ENCODE results near the gene CHGA.

The CHGA gene

DNA sequence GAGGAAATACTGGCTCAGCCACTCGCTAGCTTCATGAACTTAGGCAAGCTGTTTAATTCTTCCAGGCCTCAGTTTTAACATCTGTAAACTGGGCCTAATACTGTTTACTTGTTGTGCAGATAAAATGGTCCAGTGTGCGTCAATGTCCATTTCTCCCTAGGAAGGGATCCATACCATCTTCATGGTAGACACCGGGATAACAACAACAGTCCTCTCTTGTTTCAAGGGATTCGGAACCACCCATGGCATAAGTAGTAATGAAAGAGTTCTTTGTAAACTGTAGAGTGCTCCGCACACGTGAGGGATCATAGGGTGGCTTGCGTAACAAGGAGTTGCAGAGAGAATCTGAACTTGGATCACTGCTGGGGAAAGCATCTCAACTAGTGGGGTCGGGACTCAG lies 17.3 kb upstream of the CHGA start:
- DNase-seq = no peak

GRCh38 chr14:92906420-92906819 lies 16.5 kb upstream of the CHGA start:
- no peak for DNase-seq

DNA sequence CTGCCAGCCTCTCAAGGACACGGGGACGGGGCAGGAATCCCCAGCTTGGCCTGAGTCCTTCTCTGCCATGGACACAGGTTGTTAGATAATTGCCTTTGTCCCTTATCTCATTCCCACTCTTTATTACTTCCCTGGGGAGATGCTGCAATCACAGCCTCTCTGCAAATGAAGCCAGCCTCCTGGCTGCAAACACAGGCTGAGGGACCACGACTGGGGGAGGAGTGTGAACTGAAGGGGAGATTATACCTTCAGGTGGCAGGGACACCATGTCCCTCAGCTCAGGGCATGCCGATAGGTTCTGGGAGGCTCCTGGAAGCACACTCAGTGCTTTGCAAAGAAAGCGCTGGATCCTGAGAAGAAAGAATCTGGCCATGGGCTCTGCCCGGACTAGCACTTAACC lies 16.1 kb upstream of the CHGA start:
- no peak for DNase-seq

DNA sequence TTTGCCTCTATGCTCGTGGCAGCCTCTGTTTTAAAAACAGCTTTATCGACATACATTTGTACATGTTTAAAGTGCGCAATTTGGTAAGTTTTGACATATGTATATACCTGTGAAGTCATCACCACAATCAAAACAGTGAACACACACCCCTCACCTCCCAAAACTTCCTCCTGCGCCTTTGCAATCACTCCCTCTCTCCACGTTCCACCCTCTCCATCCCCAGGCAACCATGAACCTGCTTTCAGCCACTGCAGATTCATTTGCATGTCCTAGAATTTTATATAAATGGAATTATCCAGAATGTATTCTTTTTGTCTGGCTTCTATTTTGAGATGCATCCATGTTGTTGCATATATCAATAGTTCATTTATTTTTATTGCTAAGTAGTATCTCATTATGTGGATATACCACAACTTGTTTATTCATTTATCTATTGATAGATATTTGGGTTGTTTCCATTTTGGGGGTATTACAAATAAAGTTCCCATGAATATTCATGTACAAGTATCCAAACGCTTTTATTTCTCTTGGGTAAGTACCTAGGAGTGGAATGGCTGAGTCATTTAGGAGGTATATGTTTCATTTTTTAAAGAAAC lies 15.5 kb upstream of the CHGA start:
- DNase-seq = no peak

GRCh38 chr14:92914087-92914656 lies 8.8 kb upstream of the CHGA start:
- DNase-seq = no peak

GRCh38 chr14:92916201-92916600 lies 6.7 kb upstream of the CHGA start:
- no peak for DNase-seq

GRCh38 chr14:92917041-92917940 lies 5.7 kb upstream of the CHGA start:
- no peak for DNase-seq

- no peak for DNase-seq
Observed at GRCh38 chr14:92917956-92918355, 5.0 kb upstream of the CHGA start.

DNA sequence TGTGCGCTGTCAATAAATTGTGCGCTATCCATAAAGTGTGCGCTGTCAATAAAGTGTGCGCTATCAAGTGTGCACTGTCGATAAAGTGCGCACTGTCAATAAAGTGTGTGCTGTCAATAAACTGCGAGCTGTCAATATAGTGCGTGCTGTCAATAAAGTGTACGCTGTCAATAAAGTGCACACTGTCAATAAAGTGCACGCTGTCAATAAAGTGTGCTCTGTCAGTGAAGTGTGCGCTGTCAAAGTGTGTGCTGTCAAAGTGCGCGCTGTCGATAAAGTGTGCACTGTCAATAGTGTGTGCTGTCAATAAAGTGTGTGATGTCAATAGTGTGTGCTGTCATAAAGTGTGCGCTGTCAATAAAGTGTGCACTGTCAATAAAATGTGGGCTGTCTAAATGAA lies 2.9 kb upstream of the CHGA start:
- no peak for DNase-seq

DNA sequence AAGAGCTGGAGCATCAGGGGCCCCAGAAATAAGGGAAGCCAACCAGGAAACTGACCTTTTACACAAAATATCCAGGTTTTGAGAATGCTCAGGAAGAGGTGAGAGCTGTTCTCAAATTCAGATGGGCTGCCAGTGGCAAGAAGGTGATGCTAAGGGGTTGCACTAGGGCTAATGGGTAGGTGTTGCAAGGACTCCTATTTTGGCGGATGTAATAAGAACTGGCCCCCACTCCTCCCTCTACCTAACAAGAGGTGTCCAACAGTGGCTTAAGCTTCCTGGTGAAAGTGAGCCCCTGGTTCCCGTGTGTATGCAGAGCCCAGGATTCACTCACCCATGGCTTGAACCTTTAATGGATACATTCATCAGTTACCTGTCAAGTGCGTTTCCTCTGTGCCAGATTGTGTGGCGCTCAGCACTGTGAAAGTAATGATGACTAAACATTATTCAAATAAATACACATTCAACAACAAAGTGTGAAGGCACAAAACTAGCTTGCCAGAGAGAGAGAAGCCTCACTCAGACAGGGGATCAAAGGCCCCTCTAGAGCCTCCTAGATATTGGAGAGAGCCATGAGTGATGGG lies 705 bp upstream of the CHGA start:
- no peak for DNase-seq

GRCh38 chr14:92923744-92924103 lies 774 bp downstream of the CHGA start:
- no peak for DNase-seq

GRCh38 chr14:92924247-92924646 lies 1.3 kb downstream of the CHGA start:
- DNase-seq = no peak

DNA sequence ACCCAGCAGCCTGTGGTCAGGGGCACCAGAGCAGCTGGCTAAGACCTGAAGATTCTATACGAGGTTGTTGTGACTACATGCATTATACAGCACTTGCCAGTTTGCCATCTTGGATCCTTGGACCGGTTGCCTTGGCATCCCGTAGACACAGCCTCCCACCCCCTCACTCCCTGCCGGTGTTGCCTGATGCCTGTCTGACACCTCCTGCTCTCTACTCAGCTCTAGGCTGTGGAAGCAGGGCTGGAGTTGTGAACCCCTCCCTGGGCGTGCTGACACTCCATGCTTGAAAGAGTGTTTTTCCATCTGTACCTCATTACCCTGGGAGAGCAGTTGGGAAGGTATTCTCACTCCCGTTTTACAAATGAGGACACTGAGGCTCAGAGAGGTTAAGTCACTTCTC lies 2.5 kb downstream of the CHGA start:
- no peak for DNase-seq

- no peak for DNase-seq
Observed at GRCh38 chr14:92926180-92926845, 3.4 kb downstream of the CHGA start.

DNA sequence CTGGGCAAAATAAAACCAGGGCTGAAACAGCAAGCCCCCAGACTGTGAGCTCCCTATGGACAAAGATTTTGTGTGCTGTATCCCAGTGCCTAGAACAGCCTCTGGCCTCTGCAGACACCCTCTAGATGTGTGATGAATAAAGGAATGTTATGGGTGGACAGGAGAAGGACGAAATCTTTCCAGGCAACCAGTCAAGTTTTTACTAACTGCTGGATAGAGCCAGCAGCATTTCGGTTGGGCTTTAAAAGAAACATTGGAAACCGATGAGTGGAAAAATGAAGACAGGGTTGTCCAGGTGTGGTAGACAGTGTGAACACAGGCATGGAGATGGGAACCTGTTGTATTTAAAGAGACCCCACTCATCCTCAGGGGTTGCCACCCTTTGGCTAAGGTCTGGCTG lies 4.0 kb downstream of the CHGA start:
- no peak for DNase-seq

DNA sequence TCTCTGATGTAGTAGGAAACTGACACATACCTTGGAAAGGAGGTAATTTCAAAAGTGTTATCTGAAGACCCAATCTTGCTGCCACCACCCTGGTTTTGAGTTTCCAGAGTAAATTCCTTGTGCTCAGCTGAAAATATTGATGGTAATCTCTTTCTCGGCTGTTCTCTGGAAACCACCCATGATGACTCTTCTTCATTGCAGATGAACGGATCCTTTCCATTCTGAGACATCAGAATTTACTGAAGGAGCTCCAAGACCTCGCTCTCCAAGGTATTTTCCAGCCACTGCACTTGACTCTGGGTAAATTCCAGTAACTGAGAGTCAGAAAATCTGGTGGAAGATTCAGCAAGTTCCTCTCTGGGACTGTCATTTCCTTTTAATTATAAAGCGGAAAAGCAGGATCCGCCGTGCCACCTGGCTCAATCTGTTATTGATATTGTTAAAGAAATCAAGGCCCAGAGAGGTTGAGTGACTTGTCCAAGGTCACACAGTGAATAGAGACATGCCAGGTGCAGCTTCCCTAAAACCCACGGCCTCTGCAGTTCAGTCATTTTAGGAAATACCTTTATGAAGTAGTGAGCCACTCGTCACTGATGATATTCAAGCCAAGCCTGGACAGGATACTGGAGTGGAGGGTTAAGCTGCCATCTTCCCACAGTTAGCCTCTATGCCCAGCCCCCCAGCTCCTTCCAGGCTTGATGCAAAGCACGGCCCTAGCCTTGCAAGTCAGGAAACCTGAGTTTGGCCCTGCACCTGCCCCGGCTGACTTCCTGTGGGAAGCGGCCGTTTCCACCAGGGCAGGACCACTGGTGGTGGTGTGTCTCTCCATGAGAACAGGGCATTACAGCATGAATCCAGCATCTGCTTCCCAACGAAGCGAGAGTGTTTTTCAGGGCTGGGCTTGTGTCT lies 4.7 kb downstream of the CHGA start:
- no peak for DNase-seq

- no peak for DNase-seq
Observed at GRCh38 chr14:92928258-92928629, 5.3 kb downstream of the CHGA start.

- DNase-seq = no peak
Observed at GRCh38 chr14:92928961-92929688, 6.2 kb downstream of the CHGA start.

DNA sequence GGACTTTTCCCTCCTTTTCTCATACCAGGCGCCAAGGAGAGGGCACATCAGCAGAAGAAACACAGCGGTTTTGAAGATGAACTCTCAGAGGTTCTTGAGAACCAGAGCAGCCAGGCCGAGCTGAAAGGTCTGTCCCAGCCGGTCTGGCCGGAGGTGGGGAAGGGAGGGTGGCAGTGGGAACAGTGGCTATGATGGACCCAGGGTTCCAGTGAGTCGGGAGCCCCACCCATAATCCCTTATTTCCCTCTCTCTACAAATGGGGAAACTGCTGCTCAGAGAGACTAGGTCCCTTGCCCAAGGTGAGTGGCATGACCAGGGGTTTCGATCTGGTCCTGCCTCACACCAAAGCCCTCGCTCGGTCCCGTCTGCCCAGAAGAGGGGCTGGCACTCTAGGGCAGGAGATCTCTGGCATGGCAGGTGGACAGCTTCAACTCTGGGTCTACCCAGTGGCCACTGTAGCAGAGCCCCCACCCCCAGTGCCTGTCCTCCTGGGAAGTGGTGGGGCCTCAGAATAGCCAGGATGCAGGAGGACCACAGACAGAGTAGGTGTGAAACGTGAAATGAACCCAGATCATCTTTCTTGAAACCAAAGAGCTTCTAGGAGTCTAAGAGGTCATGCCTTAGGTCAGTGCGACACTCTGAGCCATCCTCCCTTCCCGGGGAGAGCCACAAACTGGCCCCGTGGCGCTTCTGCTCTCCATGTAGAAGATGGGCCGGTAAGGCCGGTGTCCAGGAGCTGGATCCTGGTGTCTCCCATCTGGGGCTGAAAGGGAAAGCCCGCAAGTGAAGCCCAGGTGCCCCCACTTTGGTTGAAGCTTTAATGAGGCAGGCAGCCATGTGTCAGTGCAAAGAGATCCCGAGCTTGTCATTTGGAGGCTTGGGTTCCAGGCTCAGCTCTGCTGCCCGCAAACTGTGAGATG lies 7.0 kb downstream of the CHGA start:
- DNase-seq = no peak

Measured in SW 1271 (cell line).